Hippocampal formation (tissue), 2 donors: ENCODE results near the gene USP50.
"Not testable (repeated sequence)": the region's sequence is repeated elsewhere in the genome, so short reads cannot be mapped to it uniquely, and the experiment has no call there.

Source experiments
- DNase-seq, 2 donors: peaks; one replicate each; lab custom pipeline; 2025; lab: John Stamatoyannopoulos, UW

USP50 gene

DNA sequence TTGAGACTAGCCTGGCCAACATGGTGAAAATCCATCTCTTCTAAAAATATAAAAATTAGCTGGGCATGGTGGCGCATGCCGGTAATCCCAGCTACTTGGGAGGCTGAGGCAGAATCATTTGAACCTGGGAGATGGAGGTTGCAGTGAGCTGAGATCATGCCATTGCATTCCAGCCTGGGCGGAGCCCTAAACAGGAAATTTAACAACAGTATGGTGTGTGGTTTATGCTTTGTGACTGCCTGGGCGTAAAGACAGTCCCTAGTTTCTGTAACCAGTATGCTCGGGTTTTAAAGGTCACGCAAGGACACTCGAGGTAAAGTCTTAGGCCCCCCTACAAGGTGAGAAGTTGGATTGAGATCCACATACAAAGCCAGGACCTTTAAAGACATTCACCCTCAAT lies 43.3 kb downstream of the USP50 start:
- no peak for DNase-seq

DNA sequence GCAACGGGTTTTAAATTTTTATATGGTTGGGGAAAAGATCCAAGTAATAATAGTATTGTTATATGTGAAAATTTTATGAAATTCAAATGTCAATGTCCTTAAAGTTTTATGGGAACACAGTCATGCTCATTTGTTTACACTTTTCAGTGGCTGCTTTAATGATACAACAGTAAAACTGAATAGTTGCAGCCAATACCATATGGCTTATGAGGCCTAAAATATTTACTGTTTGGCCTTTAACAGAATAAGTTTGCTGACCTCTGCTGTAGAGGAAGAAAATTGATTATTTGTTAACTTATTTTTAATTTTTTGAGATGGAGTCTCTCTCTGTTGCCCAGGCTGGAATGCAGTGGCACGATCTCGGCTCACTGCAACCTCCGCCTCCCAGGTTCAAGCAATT lies 44.7 kb downstream of the USP50 start:
- DNase-seq = no peak

DNA sequence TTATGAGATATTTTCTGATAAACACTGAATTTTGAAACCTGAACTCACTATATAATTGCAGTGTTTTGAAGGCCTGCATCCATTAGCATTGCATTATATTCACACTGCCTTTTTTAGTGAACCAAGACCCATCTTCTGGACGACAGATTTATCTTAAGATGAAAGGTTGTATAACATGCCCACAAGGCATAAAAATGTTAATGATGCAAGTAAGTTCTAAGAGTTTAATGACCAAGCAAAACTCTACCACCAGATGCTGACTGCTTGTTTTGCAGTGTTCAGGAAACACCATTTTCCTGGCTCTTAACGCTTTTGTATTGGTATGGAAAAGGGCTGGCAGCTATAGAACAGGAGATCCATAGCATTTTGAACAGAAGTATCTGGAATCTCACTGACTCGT lies 46.1 kb downstream of the USP50 start:
- DNase-seq = no peak

DNA sequence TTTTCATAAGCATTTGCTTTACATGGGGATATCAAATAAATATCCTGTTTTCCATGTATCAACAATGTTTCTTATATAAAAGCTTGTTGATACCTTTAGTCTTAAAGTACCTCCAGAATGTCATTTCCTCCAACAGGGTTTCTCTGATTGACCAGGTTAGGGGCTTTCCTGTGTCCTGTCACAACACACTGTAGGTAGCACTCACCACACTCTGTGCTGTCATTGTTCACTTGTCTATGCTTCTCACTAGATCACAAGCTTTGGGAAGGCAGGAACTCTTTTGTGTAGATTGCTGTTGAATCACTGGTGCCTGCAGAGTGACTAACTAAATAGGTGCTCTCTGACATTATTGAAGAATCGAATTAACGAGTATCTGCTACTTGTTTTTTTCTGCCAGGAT lies 49.8 kb downstream of the USP50 start:
- no peak for DNase-seq

DNA sequence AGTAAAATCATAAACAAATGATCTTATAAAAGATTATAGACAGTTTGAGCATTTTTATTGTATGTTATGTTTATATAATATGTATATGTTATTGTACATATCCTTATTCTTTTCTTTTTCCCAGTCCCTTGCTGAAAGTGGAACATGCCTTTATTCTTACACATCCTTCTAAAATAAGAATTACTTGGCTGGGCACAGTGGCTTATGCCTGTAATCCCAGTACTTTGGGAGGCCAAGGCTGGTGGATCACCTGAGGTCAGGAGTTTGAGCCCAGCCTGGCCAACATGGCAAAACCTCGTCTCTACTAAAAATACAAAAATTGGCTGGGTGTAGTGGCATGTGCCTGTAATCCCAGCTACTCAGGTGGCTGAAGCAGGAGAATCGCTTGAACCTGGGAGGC lies 51.9 kb downstream of the USP50 start:
- DNase-seq = not testable (repeated sequence)

DNA sequence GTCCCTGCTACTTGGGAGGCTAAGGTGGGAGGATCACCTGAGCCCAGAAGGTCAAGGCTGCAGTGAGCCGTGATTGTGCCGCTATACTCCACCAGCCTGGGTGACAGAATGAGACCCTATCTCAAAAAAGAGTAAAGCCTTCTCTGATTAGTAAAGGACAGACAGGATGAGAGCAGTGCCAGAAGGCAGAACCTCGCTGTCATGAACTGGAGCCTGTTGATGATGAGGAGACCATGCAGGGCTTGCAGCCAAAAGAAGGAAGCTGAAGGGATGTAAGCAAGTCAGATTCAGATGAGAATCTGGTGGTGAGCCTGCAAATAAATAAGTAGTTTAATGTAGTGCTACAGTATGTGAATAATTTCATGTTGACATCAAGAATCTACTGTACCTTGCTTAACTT lies 52.8 kb downstream of the USP50 start:
- DNase-seq = no peak

DNA sequence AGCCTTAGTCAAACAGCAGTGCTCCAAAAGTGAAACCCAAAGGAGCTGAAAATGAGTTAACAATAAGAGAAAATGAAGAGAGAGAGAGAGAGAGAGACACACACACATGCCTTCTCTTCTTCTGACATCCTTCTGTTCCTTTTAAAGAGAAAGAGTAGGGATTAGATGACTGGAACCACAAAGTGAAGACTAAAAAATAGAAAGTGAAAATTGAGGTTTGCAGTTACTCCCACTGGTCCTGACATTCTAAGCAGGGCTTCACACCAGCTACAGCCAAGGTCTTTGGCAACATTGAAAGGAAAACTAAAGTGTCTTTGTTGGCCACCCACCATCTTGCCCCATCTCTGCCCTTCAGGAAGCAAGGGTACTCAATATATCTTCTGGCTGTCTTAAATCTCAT lies 59.2 kb downstream of the USP50 start:
- DNase-seq = no peak

DNA sequence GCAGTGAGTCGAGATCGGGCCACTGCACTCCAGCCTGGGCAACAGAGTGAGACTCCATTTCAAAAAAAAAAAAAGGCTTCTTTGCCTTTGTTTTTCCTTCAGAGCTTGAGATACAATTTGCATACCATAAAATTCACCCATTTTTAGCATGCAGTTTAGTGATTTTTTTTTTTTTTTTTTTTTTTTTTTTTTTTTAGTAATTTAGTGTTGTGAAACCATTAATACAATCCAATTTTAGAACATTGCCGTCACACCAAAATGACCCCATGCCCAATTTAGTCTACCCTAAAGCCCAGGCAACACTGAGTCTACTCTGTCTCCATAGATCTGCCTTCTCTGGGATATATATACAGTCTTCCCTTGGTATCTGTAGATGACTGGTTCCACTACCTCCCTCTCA lies 61.1 kb downstream of the USP50 start:
- DNase-seq = no peak

DNA sequence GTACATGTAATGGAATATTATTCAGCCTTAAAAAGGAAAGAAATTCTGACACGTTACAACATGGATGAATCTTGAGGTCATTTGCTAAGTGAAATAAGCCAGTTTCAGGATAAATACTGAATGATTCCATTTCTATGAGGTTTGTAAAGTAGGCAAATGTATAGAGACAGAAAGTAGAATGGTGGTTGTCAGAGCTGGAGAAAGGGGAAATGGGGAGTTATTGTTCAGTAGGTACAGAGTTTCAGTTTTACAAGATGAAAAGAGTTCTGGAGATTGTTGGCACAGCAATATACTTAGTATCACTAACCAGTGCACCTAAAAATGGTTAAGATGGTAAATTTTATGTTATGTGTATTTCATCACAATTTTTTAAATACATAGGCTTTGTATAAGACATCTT lies 61.7 kb downstream of the USP50 start:
- DNase-seq = no peak

DNA sequence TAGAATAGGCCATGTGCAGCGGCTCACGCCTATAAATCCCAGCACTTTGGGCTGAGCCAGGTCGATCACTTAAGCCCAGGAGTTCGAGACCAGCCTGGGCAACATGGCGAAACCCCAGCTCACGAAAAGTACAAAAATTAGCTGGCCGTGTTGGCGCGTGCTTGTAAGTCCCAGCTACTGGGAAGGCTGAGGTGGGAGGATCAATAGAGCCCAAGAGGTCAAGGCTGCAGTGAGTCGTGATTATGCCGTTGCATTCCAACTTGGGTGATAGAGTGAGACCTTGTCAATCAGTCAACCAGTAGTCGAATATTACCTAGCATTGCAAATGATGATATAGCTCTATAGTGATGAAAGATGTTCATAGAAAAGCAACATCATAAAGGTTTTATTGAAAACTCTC lies 70.3 kb downstream of the USP50 start:
- no peak for DNase-seq

DNA sequence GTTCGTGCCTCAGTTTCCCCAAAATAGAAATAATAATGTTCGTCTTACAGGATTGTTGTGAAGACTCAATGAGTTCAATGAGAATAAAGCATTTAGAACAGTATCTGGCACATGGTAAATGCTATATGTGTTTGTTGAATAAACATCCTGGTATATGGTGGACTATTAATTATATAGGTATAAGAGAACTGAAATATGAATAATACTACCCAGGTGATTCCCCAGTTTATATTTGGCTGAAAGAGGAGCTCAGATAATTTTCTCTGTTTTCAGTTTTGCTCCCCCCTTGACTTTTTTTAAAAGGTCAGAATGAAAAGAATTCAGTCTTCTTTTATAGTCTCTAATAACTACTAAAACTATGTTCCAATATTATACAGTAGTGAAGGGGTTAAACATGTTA lies 75.4 kb downstream of the USP50 start:
- no peak for DNase-seq

DNA sequence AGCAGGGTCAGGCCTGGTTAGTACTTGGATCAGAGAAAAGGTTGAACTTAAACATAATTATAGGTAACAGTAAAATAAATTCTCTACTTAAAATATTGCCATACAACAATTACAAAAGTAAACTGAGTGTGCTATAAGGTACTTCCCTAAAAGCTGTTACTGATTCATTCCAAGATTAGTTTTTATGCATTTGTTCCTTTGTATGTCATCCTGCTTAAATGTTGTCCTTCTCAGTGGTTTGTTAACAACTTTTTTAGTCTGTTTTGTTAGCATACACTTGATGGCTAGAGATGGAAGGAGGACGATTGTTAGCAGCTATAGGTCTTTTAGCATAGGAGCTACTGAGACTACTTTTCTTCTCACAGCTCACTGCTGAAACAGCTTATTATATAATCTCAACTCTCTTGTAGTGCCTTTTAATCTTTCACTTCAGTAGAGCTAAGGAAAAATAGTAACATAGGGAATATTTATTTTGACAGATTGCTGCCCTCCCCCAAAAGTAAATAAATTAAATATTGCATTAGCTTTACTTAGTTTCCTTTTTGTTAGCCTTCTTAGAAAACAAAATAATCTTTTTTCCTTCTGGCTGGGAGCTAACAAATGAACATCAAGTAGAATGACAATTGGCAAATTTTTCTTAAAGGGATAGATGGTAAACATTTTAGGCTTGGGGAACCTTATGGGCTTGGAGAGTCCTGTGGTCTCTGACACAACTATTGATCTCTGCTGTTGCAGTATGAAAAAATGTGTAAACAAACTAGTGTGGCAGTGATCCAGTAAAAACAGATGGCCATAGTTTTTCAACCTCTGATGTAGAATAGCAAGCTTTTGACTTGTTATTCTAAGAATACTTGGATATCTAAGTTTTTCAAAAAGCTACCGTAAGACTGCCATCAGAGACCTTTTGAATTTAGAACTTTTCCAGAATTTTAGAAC lies 82.8 kb downstream of the USP50 start:
- peak in 1 of 2 donors; percentile 6 for DNase-seq

DNA sequence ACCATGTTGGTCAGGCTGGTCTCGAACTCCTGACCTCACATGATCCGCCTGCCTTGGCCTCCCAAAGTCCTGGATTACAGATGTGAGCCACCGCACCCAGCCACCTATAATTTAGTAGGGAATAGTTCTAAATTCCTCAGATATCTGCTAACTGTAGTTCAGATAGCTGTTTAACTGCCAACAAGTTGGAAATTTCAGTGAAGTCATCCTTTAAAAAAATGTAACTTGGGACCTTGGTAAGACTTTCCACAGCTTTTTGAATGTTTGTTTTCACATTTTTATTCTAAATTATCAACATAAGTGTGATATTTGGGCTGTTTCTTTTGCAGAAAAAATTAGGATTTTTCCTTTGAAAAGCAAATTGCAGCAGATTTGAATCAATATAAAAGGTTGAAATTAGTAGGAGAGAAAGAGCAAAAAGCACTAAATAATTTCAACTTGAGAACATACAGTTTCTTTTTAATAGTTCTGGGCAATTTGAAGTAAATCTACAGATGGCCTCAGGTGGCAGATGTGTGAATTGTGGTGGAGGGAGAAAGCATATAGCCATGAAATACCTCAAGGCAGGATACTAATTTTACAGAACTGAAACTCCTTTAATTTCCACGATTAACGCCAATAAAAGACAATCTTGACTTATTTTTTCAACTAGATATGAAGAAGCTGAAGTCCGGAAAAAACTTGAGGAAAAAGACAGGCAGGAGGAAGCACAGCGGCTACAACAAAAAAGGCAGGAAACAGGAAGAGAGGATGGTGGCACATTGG lies 87.9 kb downstream of the USP50 start:
- DNase-seq = no peak

DNA sequence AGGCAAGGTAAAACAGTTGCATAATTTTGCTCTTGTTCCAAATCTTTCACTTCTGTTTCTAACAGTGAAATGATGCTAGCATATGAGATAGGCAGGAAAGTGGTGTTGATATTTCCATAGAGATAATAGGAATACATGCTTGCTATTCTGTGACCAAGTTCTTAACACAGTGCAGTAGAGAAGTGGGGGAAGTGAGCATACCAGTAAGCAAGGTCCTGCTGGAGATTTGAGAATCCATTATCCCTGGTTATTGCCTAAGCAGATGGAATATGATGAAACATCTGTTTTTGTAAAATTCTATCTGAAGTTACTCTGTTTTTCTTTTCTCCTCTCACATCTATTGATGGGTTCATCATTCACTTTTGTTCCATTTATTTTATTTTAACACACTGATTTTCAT lies 93.5 kb downstream of the USP50 start:
- no peak for DNase-seq
